Measurements from ENCODE around the gene SLC4A11.

DNA sequence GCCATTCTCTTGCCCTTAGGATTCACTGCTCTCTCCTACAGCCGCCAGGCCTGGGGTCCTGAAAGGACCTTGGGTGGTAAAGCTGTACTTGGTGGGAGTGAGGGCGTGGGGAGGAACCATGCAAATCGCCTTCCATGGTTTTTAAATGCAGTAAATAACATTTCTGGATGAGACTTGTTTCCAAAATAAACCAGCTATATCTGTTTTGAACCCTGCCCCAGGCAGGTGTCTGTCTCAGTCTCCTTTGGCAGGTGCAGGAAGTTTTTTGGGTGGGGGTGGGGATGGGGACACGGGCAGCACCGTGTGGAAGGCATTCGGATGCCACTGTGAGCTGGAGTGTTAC lies 15.4 kb downstream of the SLC4A11 start:
- TF ChIP-seq, protein P1, sequence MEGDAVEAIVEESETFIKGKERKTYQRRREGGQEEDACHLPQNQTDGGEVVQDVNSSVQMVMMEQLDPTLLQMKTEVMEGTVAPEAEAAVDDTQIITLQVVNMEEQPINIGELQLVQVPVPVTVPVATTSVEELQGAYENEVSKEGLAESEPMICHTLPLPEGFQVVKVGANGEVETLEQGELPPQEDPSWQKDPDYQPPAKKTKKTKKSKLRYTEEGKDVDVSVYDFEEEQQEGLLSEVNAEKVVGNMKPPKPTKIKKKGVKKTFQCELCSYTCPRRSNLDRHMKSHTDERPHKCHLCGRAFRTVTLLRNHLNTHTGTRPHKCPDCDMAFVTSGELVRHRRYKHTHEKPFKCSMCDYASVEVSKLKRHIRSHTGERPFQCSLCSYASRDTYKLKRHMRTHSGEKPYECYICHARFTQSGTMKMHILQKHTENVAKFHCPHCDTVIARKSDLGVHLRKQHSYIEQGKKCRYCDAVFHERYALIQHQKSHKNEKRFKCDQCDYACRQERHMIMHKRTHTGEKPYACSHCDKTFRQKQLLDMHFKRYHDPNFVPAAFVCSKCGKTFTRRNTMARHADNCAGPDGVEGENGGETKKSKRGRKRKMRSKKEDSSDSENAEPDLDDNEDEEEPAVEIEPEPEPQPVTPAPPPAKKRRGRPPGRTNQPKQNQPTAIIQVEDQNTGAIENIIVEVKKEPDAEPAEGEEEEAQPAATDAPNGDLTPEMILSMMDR (IDR thresholded peaks at IDR 0.05): no peak
- no peak for TF ChIP-seq POLR2A (IDR thresholded peaks at IDR 0.05)

Measured in lower leg skin (tissue), 3 donors.